Occipital lobe (tissue), 2 donors: ENCODE results near the gene NSFL1C. TPM values are rescaled to one million over a fixed set of nuclear protein-coding genes. Genes with fewer than 3 reads are reported as not detected.
"Not testable (repeated sequence)": the region's sequence is repeated elsewhere in the genome, so short reads cannot be mapped to it uniquely, and the experiment has no call there.

Experiments used
- DNase-seq: peaks from one replicate; lab custom pipeline; 2025; lab: John Stamatoyannopoulos, UW
- total RNA-seq: library from RNA; depleted of rRNA; stranded (reverse); fragments of >200 nt; gene quantifications from one replicate; pipeline ENCODE4 v1.2.3, GENCODE V29; 2014

NSFL1C gene
- total RNA-seq, 1 donor from 2014 or later, result 28.9 TPM

DNA sequence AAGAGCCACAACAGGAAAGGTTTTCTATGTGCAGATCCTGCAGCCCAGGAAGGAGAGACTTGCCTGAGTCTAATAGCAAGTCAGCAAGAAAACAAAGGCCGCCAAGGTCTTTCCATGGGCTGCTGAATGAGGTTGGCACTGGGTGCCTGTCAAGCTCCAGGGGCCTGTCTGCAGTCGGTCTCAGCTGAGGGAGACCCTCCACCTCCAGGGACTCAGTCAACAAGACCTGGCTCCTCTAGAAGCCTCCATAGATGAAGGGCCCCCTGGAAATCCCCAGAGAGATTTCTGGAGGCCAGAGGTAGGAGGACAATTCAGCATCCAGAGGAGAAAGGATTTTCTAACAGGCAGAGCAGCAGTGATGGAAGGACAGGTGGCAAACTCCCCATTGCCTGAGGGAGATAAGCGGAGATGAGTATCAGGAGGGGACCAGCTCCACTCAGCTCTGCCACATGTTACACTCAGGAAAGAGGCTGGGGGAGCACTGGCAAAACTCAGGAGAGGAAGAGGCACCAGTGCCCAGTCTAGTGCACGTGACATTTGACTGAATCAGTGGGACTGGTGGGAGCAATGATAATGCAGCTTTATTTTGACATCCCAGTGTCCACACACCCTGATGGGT lies 40.3 kb downstream of the NSFL1C start:
- DNase-seq, result no peak

DNA sequence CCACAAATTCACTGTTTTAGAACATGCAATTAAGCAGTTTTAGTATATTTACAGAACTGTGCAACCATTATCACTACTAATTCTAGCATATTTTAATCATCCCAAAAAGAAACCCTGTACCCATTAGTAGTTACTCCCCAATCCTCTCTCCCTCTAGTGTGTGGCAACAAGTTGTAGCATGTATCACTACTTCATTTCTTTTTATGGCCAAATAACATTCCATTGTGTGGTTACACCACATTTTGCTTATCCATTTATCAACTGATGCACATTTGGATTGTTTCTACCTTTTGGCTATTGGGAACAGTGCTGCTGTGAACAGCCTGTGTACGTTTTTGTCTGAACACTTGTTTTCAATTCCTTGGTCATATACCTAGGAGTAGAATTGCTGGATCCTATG lies 42.3 kb downstream of the NSFL1C start:
- no peak for DNase-seq

DNA sequence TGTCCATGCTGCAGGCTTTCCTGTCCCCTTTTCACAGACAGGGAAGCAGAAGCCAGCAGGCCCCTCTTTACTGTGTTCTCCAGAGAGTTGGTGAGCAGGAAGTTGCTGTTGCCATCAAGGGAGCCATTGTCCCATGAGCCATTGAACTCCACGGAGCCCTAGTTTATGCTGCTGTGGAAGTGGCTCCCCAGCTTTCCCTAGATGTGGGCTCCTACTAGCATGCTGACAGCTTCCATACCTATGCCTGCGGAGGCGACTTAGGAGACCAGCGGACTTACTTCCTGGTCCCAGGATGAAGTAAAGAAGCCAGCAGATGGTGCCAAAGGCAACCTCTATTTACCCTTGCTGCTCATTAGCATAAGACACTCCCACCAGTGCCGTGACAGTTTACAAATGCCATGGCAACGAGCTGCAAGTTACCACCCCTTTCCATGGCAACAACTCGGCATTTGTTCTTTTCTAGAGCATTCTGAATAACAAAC lies 43.0 kb downstream of the NSFL1C start:
- no peak for DNase-seq

DNA sequence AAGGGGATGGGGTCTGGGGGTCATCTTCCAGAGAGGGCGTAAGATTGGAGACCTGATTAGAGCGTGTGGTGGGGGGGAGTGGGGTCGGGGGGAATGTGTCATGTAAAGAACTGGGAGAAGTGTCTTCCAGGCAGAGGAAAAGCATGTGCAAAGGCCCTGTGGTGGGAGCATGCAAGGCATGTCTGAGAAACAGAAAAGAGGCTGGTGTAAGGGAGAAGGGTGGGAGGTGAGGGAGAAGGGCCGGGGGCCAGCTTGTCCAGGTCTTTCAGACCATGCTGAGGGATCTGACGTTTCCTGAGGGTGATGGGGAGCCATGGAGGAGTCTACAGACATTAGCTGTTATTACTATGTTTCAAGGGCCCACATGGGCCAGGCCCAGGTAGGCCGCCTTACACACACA lies 43.4 kb downstream of the NSFL1C start:
- no peak for DNase-seq

DNA sequence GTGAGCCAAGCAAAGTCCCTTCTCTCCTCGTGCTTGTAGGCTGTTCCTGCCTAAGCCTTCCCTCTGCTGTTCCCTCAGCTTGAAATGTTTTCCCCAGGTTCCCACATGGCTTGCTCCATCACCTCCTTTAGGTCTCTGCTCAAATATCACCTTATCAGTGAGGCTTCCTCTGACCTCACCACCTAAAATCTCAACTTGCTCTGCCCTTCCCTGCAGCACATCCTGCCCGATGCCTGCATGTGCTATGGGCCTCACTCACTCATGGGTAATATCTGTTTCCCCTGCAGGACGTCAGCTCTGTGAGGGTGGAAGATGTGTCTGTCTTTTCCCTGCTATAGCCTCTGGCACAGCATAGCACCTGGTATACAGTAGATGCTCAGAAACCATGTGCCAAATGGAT lies 43.9 kb downstream of the NSFL1C start:
- DNase-seq, result no peak

DNA sequence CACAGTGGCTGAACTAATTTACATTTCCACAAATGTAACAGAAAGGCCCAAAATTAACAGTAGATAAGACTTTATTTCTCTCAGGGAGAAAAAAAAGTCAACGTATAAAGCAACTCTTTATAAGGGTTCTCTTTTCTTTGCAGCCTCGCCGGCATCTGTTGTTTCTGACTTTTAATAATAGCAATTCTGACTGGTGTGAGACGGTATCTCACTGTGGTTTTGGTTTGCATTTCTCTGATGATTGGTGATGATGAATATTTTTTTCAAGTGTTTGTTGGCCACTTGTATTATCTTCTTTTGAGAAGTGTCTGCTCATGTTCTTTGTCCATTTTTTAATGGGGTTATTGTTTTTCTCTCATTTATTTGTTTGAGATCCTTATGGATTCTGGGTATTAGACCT lies 46.6 kb downstream of the NSFL1C start:
- no peak for DNase-seq

DNA sequence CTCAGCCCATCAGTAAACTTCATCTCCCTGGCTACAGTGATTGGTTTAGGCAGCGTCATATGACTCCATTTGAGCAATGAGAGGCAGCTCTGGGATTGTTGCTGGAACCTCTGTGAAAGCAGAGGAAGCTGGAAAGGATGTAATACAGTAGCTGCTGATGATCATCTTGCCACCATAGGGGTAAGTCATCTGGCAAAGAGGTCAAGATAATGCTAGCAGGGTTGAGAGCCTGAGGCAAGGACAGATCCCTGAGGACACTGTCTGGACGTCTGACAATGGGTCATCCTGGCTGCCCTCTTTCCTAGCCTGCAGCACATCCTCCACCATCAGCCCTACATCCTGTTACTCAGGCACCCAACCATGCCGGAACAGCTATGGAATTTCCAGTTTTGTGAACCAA lies 48.3 kb downstream of the NSFL1C start:
- no peak for DNase-seq

DNA sequence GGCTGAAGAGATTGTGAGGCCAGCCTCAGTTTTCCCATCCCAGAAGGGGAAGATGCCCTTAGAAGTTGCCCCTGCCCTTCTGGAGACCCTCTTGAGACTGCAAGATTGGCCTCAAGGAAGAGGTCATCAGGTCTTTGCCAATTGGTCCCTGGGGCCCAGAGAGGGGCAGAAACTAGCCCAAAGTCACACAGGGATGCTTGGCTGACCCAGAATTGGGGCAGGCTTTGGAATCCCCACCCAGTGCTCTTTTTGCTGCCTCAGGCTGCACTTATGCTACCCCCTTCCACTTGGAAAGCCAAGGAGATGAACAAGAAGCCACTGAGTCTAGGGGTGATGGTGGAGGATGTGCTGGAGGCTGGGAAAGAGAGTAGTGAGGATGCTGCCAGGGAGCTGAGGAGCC lies 48.9 kb downstream of the NSFL1C start:
- no peak for DNase-seq

DNA sequence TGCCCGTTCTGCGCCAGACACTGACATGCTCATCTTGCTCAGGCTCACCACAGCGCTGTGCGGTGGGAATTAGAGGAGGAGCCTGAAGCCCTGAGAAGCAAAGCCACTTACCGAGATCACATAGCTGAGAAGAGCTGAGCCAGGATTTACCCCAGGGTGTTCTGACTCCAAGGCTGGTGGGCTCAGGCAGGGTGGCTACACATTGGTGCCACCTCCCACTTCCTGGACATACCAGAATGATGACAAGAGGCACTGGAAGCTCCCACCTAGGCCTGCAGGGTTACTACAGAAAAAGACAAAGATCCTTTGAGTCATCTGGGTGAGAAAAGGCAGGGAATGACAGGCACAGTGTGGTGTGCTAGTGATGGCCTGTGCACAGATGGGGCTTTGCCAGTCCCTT lies 49.4 kb downstream of the NSFL1C start:
- DNase-seq, result no peak

DNA sequence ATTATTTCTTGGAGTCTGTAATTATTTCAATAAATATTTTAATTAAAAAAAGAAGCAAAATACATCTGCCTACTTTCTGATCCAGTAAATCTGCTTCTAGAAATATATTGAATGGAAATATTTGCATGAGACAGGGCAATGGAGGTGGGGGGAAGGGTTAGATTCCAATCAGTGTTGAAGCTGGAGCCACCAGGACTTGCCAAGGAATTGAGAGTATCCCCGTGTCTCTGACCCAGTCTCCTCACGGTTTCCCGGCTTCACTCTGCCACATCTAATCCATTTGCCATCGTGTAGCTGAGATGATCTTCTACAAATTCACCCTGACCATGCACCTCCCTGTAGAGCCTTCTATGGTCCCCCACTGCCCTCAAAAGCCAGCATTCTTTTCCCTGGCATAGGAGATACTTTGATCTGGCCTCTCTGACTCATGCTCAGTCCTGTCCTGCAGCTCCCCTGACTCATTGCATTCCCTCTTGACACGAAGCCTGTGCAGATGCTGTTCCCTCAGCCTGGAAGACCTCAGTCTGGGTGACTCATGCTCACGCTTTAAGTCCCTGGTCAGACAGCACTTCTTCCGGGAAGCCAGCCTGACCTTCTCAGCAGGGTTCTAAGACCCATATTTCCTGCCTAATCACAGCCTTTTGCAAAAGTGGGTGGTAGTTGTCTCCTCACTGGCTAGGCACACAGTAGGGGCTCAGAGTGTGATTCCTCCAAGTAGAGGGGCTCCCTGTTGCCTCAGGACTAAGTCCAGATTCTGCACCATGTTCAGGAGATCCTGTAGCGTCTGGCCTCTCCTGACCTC lies 50.8 kb downstream of the NSFL1C start:
- DNase-seq, result no peak

DNA sequence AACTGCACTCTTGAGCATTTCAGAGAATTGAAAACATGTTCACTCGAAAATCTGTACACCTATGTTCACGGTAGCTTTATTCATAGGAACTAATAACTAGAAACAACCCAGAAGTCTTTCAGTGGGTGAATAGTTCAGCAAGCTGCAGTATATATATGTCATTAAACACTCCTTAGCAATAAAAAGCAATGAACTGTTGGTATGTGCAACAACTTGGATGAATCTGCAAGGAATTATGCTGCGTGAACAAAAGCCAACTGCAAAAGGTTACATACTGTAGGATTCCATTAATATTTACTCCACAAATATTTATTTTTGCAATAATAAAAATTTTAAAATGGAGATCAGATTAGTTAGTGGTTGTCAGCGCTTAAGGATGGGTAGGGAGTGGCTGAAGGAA lies 51.7 kb downstream of the NSFL1C start:
- no peak for DNase-seq

DNA sequence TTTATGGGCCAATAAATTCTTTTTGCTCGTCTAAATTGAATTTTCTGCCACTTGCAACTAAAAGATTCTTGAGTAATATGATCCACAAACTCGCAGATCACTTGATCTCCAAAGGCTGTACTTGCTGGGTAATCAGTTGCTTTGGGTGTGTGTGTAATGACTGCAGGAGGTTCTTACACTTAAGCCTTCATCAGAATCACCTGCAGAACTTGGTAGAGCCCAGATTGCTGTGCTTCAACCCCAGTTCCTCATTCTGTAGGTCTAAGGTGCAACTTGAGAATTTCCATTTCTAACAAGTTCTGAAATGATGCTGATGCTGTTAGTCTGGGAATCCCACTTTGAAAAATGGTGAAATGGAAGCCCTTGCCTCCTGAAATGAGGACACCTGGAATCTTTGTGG lies 60.8 kb downstream of the NSFL1C start:
- DNase-seq, result no peak

DNA sequence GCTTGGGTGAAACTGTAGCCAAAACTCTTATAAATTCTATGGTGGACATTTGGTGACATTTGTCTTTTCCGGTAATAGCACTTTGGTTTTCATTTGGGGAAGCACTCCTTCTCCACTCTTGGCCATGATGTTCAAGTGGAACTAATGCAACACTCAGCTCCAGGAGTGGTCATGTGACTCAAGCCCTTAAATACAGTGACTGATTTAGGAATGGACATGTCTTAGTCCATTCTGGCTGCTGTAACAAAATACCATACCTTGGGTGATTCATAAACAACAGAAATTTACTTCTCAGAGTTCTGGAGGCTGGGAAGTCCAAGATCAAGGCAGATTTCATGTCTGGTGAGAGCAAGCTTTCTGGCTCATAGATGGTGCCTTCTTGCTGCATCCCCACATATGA lies 63.0 kb downstream of the NSFL1C start:
- DNase-seq, result no peak

DNA sequence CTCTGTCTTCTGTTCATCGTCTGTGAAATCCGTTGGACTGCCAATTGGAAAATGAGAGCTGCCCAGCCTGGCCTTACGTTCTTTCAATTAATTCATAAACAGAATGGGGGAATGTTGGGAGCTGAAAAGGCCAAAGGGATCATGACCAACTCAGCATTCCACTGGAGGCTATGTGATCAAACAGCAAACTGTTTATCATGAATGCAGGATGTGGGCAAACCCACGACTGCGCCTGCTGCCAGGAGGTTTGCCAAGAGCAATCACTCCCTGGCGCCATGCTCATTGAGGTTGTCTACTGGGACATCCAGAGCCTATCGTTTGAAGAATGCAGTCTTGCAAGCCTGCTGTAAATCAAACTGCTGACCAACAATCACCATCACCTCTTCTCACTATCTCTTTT lies 64.5 kb downstream of the NSFL1C start:
- no peak for DNase-seq

DNA sequence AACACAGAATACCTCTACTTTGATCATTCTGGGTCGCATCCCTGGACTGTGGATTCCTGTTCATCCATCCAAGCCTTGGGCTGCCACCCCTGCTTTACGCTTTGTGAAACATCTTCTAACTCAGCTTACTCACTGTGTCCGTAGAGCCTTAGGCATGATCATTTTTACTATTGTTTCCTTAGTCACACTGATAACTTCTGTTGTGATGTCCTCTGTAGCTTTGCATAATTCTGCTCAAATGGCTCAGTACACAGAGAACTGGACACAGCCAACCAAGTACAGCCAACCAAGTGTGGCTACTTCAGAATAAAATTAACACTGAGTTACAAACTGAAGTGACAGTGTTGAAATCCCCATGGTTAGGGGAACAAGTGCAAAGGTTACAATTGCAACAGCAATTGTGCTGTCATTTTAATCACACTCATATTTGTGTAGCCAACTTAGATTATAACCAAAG lies 65.2 kb downstream of the NSFL1C start:
- DNase-seq, result no peak

DNA sequence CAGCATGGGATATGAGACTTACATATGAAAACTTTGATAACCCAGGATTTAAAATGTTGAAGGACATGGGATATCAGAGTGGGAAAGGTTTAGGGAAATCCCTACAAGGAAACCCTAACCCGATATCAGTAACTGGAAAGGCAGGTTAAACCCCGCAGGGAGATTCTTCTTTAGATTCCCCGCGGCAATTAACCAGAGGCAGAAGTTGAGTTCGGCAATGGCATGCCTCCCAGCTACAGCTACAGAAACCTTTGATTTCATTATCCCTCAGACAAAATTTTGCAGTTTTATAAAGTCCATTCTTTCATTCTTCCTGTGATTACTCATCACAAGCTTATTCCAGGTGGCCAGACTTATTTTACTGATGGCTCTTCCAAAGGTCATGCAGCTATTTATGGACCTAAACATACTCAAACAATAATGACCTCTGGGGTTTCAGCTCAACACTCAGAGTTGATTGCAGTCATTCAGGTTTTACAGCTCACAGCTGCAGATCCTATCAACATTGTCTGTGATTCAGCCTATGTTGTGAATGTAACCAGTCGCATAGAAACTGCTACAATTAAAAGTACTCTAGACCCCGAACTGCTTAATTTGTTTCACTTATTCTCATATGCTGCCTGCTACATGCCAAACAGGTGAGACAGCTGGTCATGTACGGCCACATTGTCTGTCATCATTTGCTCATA lies 66.8 kb downstream of the NSFL1C start:
- not testable (repeated sequence) for DNase-seq

DNA sequence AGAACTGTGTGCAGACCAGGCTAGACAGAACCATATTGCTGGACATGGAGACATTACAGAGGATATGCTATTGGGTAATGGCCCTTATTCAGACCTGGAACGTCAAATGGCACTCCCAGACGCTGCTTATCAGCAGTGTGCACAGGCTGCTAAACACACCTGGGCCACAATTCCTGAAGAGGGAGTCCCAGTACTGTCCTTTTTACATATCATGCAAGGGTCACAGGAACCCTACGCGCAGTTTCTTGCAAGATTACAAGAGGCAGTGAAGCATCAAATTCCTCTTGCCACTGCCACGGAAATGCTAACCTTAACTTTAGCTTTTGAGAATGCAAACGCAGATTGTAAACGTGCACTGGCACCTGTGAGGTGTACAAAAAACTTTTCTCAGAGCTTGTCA lies 68.5 kb downstream of the NSFL1C start:
- DNase-seq, result not testable (repeated sequence)

DNA sequence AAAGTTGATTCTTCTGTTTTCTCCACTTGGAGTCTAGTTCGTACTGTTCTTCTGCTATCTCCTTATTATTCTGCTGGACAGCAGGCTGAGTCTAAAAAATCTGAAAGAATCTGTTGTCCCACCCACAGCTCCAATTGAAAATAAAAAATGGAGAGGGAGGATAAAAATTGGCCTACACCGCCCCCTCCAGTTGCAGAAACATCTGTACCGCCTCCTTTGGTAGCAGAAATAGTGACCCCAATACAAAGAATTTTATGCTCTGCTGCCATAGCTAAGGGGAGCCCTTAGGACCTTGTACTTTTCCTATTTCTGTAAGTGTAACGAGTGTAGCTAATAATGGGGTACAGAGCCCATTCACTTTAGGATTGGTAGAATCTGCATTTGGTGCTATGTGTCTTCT lies 68.9 kb downstream of the NSFL1C start:
- DNase-seq, result no peak

DNA sequence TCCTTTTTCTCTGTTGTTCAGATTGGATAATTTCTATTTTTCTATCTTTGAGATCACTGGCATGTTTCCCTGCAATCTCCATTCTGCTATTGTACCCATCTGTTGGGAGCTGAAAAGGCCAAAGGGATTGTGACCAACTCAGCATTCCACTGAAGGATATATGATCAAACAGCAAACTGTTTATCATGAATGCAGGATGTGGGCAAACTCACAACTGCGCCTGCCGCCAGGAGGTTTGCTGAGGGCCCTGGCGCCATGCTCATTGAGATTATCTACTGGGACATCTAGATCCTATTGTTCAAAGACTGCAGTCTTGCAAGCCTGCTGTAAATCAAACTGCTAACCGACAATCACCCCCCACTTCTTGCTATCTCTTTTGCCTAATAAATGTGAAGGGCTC lies 69.9 kb downstream of the NSFL1C start:
- DNase-seq, result no peak

DNA sequence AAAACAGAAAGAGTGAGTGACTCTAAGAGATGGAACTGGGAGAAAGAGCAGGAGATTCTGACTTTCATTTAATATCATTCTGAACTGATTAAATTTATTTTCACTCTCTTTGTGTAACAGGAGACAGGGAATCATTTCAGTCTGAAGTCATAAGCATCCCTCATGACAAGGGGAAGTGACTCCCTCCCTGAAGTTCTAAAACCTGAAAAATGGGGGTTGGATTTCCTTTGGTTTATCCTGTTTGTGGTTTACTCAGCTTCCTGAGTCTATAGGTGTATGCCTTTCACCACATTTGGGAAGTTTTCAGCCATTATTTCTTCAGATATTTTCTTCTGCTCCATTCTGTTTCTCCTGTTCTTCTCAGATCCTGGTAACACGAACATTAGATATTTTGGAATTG lies 70.4 kb downstream of the NSFL1C start:
- DNase-seq, result no peak

DNA sequence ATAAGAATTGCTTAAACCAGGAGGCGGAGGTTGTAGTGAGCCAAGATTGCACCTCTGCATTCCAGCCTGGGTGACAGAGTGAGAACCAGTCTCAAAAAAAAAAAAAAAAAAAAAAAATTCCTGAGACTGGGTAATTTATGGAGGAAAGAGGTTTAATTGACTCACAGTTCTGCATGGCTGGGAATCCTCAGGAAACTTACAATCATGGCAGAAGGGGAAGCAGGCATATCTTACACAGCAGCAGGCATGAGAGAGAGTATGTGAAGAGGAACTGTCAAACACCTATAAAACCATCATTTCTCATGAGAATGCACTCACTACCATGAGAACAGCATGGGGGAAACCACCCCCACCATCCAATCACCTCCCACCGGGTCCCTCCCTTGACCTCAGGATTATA lies 72.0 kb downstream of the NSFL1C start:
- no peak for DNase-seq

DNA sequence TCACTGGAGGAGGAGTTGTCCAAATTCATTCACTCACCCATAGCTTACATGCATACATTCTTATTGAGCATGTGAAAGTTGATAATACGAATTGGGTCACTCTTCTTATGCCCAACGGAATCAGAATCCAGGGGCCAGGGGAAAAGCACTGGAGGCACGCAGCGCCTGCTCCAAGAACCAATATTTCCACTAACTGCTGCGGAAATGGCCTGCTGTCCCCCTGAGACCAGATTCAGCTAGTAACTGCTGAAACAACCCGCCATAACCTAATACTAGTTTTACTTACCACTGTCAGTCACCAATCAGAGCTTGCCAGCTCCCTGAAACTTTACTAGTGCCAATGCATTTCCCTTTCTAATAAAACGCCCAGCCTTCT lies 73.2 kb downstream of the NSFL1C start:
- DNase-seq, result no peak
